K562 treated with DMSO at 1 percent for 24 hours (cell line): ENCODE measurements around the gene CROCC2. TPM values are rescaled to one million over a fixed set of nuclear protein-coding genes. Genes with fewer than 3 reads are reported as not detected.

Source experiments
- total RNA-seq: library from RNA; unstranded; fragments of 300-600 nt; gene quantifications from 2 replicates; pipeline ENCODE4 v1.2.3, GENCODE V29; 2022; ENCODE audit warnings: low read depth; ENCODE audit not compliant: insufficient read depth

The CROCC2 gene
- total RNA-seq, result not detected in 2 replicates

DNA sequence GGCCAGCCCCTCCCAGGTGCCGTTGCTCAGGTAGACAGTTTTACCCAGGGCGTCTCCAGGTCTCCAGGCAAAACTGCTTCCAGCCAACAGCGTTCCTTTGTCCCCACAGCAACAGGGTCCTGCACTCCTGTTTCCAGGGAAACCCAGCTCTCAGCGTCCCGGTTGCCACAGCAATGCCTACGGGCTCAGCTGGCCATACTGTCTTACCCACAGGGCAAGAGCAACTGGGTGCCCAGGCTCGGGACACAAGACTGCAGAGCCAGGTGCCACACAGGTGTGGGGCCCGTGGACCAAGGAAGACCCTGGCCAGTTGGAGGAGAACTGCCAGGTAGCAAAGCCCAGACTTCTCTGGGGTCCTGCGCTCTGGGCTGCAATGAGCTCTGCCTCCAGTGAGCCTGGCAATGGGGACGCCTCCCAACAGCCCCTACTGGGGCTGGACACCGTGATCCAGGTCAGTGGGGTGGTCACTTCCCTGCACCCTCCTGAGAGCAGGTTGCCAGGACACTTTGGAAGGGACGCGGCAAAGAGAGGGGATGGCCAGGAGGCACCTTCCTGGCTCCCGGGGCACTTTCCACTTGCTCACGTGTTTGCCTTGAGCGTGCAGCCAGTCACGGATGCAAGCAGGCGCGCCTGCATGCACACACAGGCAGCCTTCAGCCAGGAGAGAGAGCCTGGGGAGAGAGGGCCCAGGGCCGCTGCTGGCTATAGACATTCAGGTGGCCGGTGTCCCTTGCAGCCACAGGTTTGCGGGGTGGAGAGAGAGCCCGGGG is at the start of gene CROCC2:
TSS of gene CROCC2 (plus strand) at position 196 of the 770 bp plus-strand sequence. CDS start at position 374, 178 bp downstream.

DNA sequence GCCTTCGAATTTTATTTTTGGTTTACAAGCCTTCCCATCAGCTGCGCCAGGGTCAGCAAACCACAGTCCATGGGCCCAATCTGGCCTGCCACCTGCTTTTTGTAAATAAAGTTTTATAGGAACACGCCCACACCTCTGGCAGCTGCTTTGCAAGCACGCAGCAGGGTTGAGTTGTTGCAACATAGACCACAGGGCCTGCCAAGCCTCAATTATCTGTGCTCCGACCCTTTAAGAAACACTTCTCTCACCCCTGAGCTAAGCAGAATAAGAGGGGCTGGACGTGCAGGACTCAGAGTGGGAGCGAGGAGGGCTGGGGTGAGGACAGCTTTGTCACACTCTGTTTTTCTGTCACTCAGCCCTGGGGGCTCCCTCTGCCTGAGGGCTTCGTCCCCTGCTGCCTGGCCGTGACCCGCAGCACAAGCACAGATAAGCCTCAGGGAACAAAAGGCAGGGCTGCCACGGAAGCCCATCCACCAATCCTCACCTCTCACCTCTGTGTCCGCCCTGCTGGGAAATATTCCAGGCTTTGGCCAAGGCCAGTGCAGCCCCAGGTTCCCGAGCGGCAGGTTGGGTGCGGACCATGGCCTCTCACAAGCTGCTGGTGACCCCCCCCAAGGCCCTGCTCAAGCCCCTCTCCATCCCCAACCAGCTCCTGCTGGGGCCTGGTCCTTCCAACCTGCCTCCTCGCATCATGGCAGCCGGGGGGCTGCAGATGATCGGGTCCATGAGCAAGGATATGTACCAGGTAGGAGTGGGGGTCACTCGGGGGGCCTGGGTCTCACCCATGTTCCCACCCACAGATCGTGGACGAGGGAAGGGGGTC is 37.6 kb upstream of the CROCC2 start, which contains the start of gene AGXT:
TSS of gene AGXT (plus strand) at position 539 of the 823 bp plus-strand sequence. CDS start at position 581, 42 bp downstream.

DNA sequence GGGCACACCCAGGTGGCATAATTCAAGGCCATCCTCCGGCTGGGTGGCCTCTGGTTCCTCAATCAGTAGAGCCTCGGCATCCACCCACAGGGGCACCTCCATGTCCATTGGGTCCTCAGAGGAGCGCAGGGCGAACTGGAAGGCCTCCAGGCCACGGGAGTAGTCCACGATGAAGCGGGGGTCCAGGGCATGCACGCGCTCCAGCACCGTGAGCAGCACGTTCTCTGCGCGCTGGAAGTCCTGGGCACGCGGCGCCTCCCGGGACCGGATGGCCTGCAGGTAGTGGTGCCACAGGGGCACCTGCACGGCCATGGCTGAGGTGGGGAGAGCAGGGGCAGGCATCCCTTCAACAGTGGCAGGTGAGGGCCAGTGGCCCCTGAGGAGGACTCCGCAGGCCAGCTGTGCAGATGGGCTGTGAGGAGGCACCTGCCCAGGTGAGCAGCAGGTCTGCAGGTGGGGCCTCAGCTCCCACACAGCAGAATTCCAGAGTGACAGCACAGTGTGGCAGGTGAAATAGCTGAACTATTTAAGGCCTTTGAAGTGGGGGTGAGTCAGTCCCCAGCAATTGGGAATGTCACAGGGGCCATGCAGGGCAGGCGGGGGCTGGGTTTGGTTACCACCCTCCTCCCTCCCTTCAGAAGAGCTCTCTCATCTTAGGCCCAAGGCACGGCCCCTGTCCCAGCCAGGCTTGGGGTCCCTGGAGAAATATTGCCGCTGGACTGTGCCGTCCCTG is 10.3 kb upstream of the CROCC2 start, which contains the start of gene MAB21L4:
TSS of gene MAB21L4 (minus strand) at position 501 of the 733 bp plus-strand sequence. CDS start at position 342, 159 bp downstream.

DNA sequence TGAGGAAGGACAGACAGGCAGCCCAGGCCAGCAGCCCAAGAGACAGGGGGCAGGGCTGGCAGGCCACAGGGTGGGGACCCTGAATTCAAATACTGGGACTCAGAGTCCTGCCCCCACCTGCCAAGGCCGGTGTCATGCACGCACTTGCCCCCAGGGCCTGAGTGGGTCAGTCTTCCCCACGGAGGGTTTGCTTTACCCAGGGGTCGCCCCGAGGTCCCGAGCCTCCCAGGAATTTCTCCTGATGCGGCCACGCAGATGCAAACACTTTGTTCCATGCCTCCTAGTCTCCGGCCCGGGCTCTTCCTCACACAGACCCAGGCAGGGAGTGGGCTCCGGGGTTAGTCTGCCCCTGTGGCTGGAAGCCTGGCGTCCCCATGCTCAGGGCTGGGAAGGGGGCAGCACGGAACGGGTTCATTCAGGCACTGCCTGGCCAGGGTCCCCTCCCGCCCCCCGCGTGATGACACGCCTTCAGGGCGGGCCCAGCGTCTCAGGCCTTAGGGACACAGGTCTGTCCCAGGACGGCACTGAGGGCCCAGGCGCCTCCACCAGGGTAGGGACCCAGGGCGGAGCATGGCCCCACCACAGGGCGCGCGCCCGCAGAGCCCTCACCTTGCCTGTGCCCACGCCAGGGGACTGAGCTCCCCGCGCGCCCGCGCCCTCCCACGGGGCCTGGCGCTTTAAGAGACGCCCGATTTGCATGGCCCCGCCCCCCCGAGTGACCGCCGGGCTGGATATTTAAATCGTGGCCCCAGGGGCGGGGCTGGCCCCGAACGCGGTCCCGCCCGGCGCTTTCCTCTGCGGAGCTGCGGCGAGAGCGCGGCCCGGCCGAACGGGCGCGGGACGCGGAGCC is 91.9 kb downstream of the CROCC2 start, which contains the start of gene SNED1:
TSS of gene SNED1 (plus strand) at position 763 of the 850 bp plus-strand sequence. CDS start 220 bp downstream, outside the sequence.

Other genes with a start within 250 kb of the CROCC2 start
- not detected in 2 replicates for gene AQP12B, start 223.5 kb upstream of the CROCC2 start, total RNA-seq
- not detected in 2 replicates for gene AQP12A, start 214.5 kb upstream of the CROCC2 start, total RNA-seq
- 0.17 TPM in 1 of 2 replicates, not detected in the other for gene KIF1A, start 86.1 kb upstream of the CROCC2 start, total RNA-seq
- not detected in 2 replicates for gene AGXT, start 37.5 kb upstream of the CROCC2 start, total RNA-seq
- not detected in 2 replicates for gene MAB21L4, start 10.2 kb upstream of the CROCC2 start, total RNA-seq
- gene SNED1, start 92.3 kb downstream of the CROCC2 start, total RNA-seq, result 0.05 TPM in 1 of 2 replicates, not detected in the other
- 11.0 and 16.7 TPM in 2 replicates for gene MTERF4, start 196.0 kb downstream of the CROCC2 start, total RNA-seq
- gene PASK, start 243.1 kb downstream of the CROCC2 start, total RNA-seq, result 6.4 and 9.4 TPM in 2 replicates
- gene PPP1R7, start 244.1 kb downstream of the CROCC2 start, total RNA-seq, result 39.3 and 41.5 TPM in 2 replicates